LNCaP clone FGC (cell line): ENCODE measurements around the gene KCTD10.
"Not testable (repeated sequence)": the region's sequence is repeated elsewhere in the genome, so short reads cannot be mapped to it uniquely, and the experiment has no call there.

Source experiments
- DNase-seq: peaks from one replicate; pipeline ENCODE4 v3.0.0-alpha.2; 2011; ENCODE audit warnings: low read depth
- H3K4me3 ChIP-seq: 2 replicates; pipeline ENCODE4 v1.5.1; 2011; ENCODE audit warnings: mild to moderate bottlenecking, low read depth, low read length, control low read depth
- CTCF ChIP-seq: IDR thresholded peaks from 2 replicates; pipeline ENCODE4 v1.5.1; 2012; ENCODE audit warnings: mild to moderate bottlenecking; ENCODE audit not compliant: control insufficient read depth, insufficient read depth; ENCODE audit errors: extremely low read depth

The KCTD10 gene

GRCh38 chr12:109434582-109434981 lies 42.5 kb downstream of the KCTD10 start:
- TF ChIP-seq CTCF: no peak
- H3K4me3 ChIP-seq: no peak overlapping the region
- no peak for DNase-seq

- DNase-seq: no peak
- H3K4me3 ChIP-seq: no peak overlapping the region
- TF ChIP-seq CTCF: no peak
Observed at GRCh38 chr12:109433618-109434017, 43.5 kb downstream of the KCTD10 start.

- DNase-seq: peak; percentile 65
- TF ChIP-seq CTCF: peak; percentile 98
- H3K4me3 ChIP-seq: no peak overlapping the region
Observed at GRCh38 chr12:109432842-109433304, 44.2 kb downstream of the KCTD10 start.

GRCh38 chr12:109432431-109432830 lies 44.7 kb downstream of the KCTD10 start:
- no peak for TF ChIP-seq CTCF
- no peak for DNase-seq
- no peak overlapping the region for H3K4me3 ChIP-seq

- DNase-seq: no peak
- TF ChIP-seq CTCF: no peak
- H3K4me3 ChIP-seq: no peak overlapping the region
Observed at GRCh38 chr12:109430244-109430643, 46.9 kb downstream of the KCTD10 start.

GRCh38 chr12:109428804-109429203 lies 48.3 kb downstream of the KCTD10 start:
- not testable (repeated sequence) for DNase-seq, H3K4me3 ChIP-seq

- peak; percentile 37 for DNase-seq
- peak; percentile 96 for TF ChIP-seq CTCF
- no peak overlapping the region for H3K4me3 ChIP-seq
Observed at GRCh38 chr12:109428037-109428629, 49.0 kb downstream of the KCTD10 start.
